Upper lobe of left lung (tissue), 6 donors: ENCODE data around the gene GLI3. TPM values are rescaled to one million over a fixed set of nuclear protein-coding genes. Genes with fewer than 3 reads are reported as not detected.

ENCODE experiments used
- ATAC-seq, 2 donors: fragments of 200-7000 bp; cut with Tn5 transposase; one replicate each; pipeline ENCODE4 v1.9.1; 2022; ENCODE audit warnings: mild to moderate bottlenecking in 2 of 2, moderate library complexity in 2 of 2; ENCODE audit not compliant: low FRiP score in 2 of 2
- DNase-seq, 2 donors: peaks; one replicate each; pipeline ENCODE4 v3.0.0-alpha.2; 2019 to 2020
- H3K27ac ChIP-seq, 4 donors: fragments of 200-600 bp; sonication (generic); one replicate each; pipeline ENCODE4 v1.5.1; 2016 to 2019
- H3K27me3 ChIP-seq, 4 donors: fragments of 200-600 bp; sonication (generic); one replicate each; pipeline ENCODE4 v1.5.1; 2017 to 2019
- H3K36me3 ChIP-seq, 4 donors: fragments of 200-600 bp; sonication (generic); one replicate each; pipeline ENCODE4 v1.5.1; 2016 to 2019
- H3K4me1 ChIP-seq, 4 donors: fragments of 200-600 bp; sonication (generic); one replicate each; pipeline ENCODE4 v1.5.1; 2018 to 2019
- H3K4me3 ChIP-seq, 4 donors: fragments of 200-600 bp; sonication (generic); one replicate each; pipeline ENCODE4 v1.5.1; 2017 to 2019; ENCODE audit warnings: mild to moderate bottlenecking in 2 of 4, moderate library complexity in 1 of 4
- H3K9me3 ChIP-seq, 4 donors: fragments of 200-600 bp; sonication (generic); one replicate each; pipeline ENCODE4 v1.5.1; 2018 to 2019
- EP300 ChIP-seq, 4 donors: sonication (generic); formaldehyde crosslinking; IDR thresholded peaks; one replicate each; pipeline ENCODE4 v1.5.1; 2017; ENCODE audit warnings: antibody characterized with exemption in 4 of 4, control low read depth in 2 of 4
- POLR2A ChIP-seq, 4 donors: fragments of 450-650 bp; IDR thresholded peaks; one replicate each; pipeline ENCODE4 v1.5.1; 2016 to 2017; ENCODE audit warnings: antibody characterized with exemption in 4 of 4, mild to moderate bottlenecking in 2 of 4
- POLR2AphosphoS5 ChIP-seq, 2 donors: sonication (generic); formaldehyde crosslinking; IDR thresholded peaks; one replicate each; pipeline ENCODE4 v1.5.1; 2017; ENCODE audit warnings: antibody characterized with exemption in 2 of 2
- WGBS, 2 donors: methylation state at CpG; one replicate each; pipeline ENCODE4 v1.1.5; 2017 to 2018; 5-methylcytosine and 5-hydroxymethylcytosine counted together
- total RNA-seq, 6 donors: library from RNA; depleted of rRNA in 4 of 6; stranded (reverse); fragments of >200 nt in 4 of 6; gene quantifications; one replicate each; pipeline versions ENCODE4 v1.1.0 to v1.2.1, GENCODE V29; 2016 to 2021
- TF ChIP-seq, protein P1 (sequence below), 6 experiments: fragments of 450-650 bp in 4 of 6; fragments of 200-600 bp in 2 of 6; sonication (generic) in 2 of 6; IDR thresholded peaks; one replicate each; pipeline ENCODE4 v1.5.1; 2016 to 2019; ENCODE audit warnings: antibody characterized with exemption in 6 of 6
- donor health status: DM: no; HTN: no; CAD: no; lungs with moderate emphysema.
- donor health status: DM: no; HTN: yes; CAD: no; lungs with severe emphysema.

The GLI3 gene
- total RNA-seq, 6 donors from 2014 or later, result 5.2 to 19.4 (median 14.9) TPM

DNA sequence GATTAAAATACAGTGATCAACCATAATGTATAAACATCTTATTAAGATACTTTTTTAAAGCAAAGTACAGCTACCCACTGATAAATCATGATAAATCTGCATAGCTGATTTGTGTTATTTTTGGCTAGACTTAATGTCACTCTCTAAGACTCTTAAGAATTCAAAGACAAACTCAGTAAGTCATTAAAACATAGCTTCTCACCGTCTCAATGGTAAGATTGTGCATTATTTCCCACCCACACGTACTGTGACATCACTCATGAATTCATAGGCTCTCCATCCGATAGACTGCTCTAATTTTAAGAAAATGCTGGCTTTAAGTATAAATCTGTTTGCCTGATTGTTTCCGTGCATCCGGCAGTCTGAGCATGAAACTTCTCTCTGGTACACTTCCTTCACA, 266.1 kb downstream of the GLI3 start:
- TF ChIP-seq POLR2AphosphoS5 (IDR thresholded peaks at IDR 0.05), result no peak
- TF ChIP-seq EP300 (IDR thresholded peaks at IDR 0.05), result no peak
- TF ChIP-seq, protein P1, sequence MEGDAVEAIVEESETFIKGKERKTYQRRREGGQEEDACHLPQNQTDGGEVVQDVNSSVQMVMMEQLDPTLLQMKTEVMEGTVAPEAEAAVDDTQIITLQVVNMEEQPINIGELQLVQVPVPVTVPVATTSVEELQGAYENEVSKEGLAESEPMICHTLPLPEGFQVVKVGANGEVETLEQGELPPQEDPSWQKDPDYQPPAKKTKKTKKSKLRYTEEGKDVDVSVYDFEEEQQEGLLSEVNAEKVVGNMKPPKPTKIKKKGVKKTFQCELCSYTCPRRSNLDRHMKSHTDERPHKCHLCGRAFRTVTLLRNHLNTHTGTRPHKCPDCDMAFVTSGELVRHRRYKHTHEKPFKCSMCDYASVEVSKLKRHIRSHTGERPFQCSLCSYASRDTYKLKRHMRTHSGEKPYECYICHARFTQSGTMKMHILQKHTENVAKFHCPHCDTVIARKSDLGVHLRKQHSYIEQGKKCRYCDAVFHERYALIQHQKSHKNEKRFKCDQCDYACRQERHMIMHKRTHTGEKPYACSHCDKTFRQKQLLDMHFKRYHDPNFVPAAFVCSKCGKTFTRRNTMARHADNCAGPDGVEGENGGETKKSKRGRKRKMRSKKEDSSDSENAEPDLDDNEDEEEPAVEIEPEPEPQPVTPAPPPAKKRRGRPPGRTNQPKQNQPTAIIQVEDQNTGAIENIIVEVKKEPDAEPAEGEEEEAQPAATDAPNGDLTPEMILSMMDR (IDR thresholded peaks at IDR 0.05), result no peak
- TF ChIP-seq POLR2A (IDR thresholded peaks at IDR 0.05), result no peak
- 85 to 90% methylated on average over 5 of the region's 5 CpGs for WGBS, 2 donors
- peaks cover 4 to 12% (median 10%) of the 10 kb centered on the region in 4 donors for H3K4me1 ChIP-seq
- H3K4me3 ChIP-seq, result no peak overlapping the region
- no peaks in the 10 kb centered on the region for H3K9me3 ChIP-seq
- H3K36me3 ChIP-seq, result peaks cover 0 to 26% (median 15%) of the 10 kb centered on the region in 4 donors
- ATAC-seq (no peak), DNase-seq (no peak)
- no peaks in the 10 kb centered on the region for H3K27me3 ChIP-seq
- H3K27ac ChIP-seq, result no peak overlapping the region

DNA sequence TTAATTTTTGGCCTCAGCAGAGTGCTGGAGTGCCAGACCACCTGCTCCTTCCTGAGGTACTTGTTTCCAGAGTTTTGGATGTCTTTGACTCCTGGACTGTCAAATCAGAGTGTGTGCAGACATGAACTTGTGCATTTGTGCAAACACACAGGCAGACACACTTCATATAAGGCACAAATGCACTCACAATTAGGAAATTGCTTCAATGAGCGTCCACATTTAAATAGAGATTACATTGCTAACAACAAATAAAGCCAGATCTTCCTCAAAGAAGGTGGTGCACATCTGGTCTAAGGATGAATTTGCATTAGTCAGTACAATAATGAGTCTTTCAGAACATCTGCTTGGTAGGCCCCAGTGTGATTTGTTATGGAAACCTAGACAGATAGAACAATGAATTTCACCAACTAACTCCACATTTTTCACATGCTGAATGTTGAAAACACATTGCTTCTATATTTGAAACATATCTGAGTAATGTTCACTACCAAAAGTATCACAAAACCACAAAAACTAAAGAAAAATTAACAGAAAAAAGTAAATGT, 267.4 kb downstream of the GLI3 start:
- Histone ChIP-seq H3K9me3 (no peaks in the 10 kb centered on the region), H3K27me3 (no peaks in the 10 kb centered on the region), H3K4me3 (no peak overlapping the region), H3K4me1 (peaks cover under 1 to 3% (median 2%) of the 10 kb centered on the region in 4 donors), H3K27ac (no peak overlapping the region), H3K36me3 (peaks cover 0 to 39% (median 28%) of the 10 kb centered on the region in 4 donors)
- 88 to 89% methylated on average over 1 of the region's 1 CpG for WGBS, 2 donors
- ATAC-seq, result no peak
- TF ChIP-seq POLR2AphosphoS5 (IDR thresholded peaks at IDR 0.05), result no peak
- TF ChIP-seq, protein P1 (IDR thresholded peaks at IDR 0.05), result no peak
- no peak for TF ChIP-seq EP300 (IDR thresholded peaks at IDR 0.05)
- no peak for TF ChIP-seq POLR2A (IDR thresholded peaks at IDR 0.05)
- no peak for DNase-seq

DNA sequence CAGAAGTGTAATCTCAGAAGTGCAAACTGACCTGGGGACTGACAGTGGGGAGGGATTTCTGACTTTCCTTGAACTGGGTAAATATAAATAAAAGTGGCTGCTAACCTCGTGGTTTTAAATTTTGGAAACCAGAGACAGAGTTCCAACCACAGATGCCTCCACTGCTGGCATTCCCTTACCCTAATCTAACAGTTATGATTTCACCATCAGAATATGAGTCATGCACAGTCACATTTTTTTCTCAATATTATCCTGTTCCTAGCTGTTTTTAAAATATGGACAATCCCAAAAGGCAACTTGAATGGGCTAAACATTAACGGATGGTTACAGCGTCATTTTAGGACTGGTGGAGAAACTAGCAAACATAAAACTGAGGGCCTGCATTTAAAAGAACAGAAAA, 269.9 kb downstream of the GLI3 start:
- peaks cover 0 to 3% (median 0%) of the 10 kb centered on the region in 4 donors for H3K4me1 ChIP-seq
- H3K36me3 ChIP-seq, result peaks cover 0 to 43% (median 30%) of the 10 kb centered on the region in 4 donors
- H3K27ac ChIP-seq, result no peak overlapping the region
- no peak overlapping the region for H3K4me3 ChIP-seq
- no peak for TF ChIP-seq EP300 (IDR thresholded peaks at IDR 0.05)
- TF ChIP-seq, protein P1 (IDR thresholded peaks at IDR 0.05), result no peak
- TF ChIP-seq POLR2AphosphoS5 (IDR thresholded peaks at IDR 0.05), result no peak
- TF ChIP-seq POLR2A (IDR thresholded peaks at IDR 0.05), result no peak
- DNase-seq, result no peak
- ATAC-seq, result peak in 1 of 2 donors; percentile 43
- no peaks in the 10 kb centered on the region for H3K9me3 ChIP-seq
- H3K27me3 ChIP-seq, result no peaks in the 10 kb centered on the region
- 64 to 76% methylated on average over 3 of the region's 3 CpGs for WGBS, 2 donors

DNA sequence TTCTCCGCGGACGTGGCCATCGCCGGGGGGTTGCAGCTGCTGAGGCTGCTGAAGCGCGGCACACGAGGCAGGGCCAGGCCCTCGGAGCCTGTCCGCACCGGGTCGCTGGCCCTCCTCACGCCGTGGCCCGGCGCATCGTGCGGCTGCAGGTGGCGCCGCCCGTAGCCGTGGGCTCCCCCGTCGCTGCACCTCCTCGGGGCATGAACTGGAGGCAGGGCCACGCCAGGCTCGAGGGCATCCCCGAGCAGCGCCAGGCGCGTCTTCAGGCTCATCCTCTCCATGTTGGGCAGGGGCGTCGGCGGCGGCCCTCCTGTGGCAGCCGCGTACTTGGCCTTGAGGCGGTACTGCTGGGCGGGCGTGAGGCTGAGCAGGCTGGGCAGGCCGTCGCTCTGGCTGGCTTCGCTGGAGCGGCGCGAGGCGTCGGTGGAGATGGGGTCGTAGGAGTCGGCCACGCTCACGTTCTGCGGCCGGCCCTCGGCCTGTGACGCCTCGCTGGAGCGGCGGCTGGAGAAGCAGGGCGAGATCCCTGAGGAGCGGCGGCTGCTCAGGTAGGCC, 271.0 kb downstream of the GLI3 start:
- peaks cover 0 to 32% (median 25%) of the 10 kb centered on the region in 4 donors for H3K36me3 ChIP-seq
- peaks cover 0 to 3% (median 0%) of the 10 kb centered on the region in 4 donors for H3K4me1 ChIP-seq
- no peak overlapping the region for H3K4me3 ChIP-seq
- no peak overlapping the region for H3K27ac ChIP-seq
- TF ChIP-seq EP300 (IDR thresholded peaks at IDR 0.05) (no peak), POLR2AphosphoS5 (IDR thresholded peaks at IDR 0.05) (no peak), POLR2A (IDR thresholded peaks at IDR 0.05) (no peak)
- TF ChIP-seq, protein P1 (IDR thresholded peaks at IDR 0.05), result no peak
- peak in 1 of 2 donors; percentile 82 for DNase-seq
- peak in 1 of 2 donors; percentile 4 for ATAC-seq
- 97 to 99% methylated on average over 24 to 62 of the region's 62 CpGs for WGBS, 2 donors
- H3K9me3 ChIP-seq, result no peaks in the 10 kb centered on the region
- no peaks in the 10 kb centered on the region for H3K27me3 ChIP-seq
